Neural crest cell (in vitro differentiated cells): ENCODE measurements around the gene ATG16L1. TPM values are rescaled to one million over a fixed set of nuclear protein-coding genes. Genes with fewer than 3 reads are reported as not detected.

Experiments
- DNase-seq: peaks from one replicate; pipeline ENCODE4 v3.0.0; 2021; ENCODE audit warnings: low read depth, mixed read lengths, low spot score
- H3K27ac Mint-ChIP-seq: one replicate; pipeline ENCODE4 v1.8.0; 2021; ENCODE audit warnings: mild to moderate bottlenecking, mixed read lengths; ENCODE audit not compliant: unreplicated experiment
- H3K27me3 Mint-ChIP-seq: 2 replicates; pipeline ENCODE4 v1.8.0; 2021; ENCODE audit warnings: low read depth, mild to moderate bottlenecking, mixed read lengths
- H3K36me3 Mint-ChIP-seq: 2 replicates; pipeline ENCODE4 v1.8.0; 2021; ENCODE audit warnings: low read depth, mild to moderate bottlenecking, mixed read lengths
- H3K4me1 Mint-ChIP-seq: 2 replicates; pipeline ENCODE4 v1.8.0; 2021; ENCODE audit warnings: mixed read lengths
- H3K4me3 Mint-ChIP-seq: one replicate; pipeline ENCODE4 v1.8.0; 2021; ENCODE audit warnings: mild to moderate bottlenecking, mixed read lengths
- H3K9me3 Mint-ChIP-seq: 2 replicates; pipeline ENCODE4 v1.8.0; 2021; ENCODE audit warnings: mixed read lengths
- CTCF ChIP-seq: fragments of 200-600 bp; sonication (generic); conservative IDR thresholded peaks from 2 replicates; pipeline ENCODE4 v1.5.0; 2021; ENCODE audit warnings: antibody characterized with exemption, mild to moderate bottlenecking
- total RNA-seq: library from RNA; stranded (reverse); gene quantifications from 2 replicates; pipeline ENCODE4 v1.2.1, GENCODE V29; 2021

The ATG16L1 gene
- total RNA-seq, 1 donor from 2014 or later, result 28.2 TPM

GRCh38 chr2:233338046-233338445, 86.6 kb downstream of the ATG16L1 start:
- Mint-ChIP-seq H3K4me3 (no peak overlapping the region), H3K27me3 (peaks cover 62% of the 10 kb centered on the region), H3K36me3 (no peaks in the 10 kb centered on the region), H3K9me3 (peaks cover 3% of the 10 kb centered on the region), H3K27ac (no peak overlapping the region), H3K4me1 (no peaks in the 10 kb centered on the region)
- no peak for TF ChIP-seq CTCF
- DNase-seq, result no peak

GRCh38 chr2:233338812-233339368, 87.4 kb downstream of the ATG16L1 start:
- H3K27me3 Mint-ChIP-seq, result peaks cover 55% of the 10 kb centered on the region
- TF ChIP-seq CTCF, result no peak
- H3K9me3 Mint-ChIP-seq, result peaks cover 3% of the 10 kb centered on the region
- H3K4me3 Mint-ChIP-seq, result no peak overlapping the region
- H3K36me3 Mint-ChIP-seq, result no peaks in the 10 kb centered on the region
- DNase-seq, result no peak
- no peaks in the 10 kb centered on the region for H3K4me1 Mint-ChIP-seq
- H3K27ac Mint-ChIP-seq, result no peak overlapping the region

- Mint-ChIP-seq H3K9me3 (peaks cover 3% of the 10 kb centered on the region), H3K27me3 (peaks cover 50% of the 10 kb centered on the region), H3K36me3 (no peaks in the 10 kb centered on the region), H3K27ac (no peak overlapping the region), H3K4me3 (no peak overlapping the region), H3K4me1 (no peaks in the 10 kb centered on the region)
- no peak for DNase-seq
- no peak for TF ChIP-seq CTCF
These were observed 88.0 kb downstream of the ATG16L1 start for GRCh38 chr2:233339427-233339826.

GRCh38 chr2:233341296-233341695, 89.8 kb downstream of the ATG16L1 start:
- Mint-ChIP-seq H3K9me3 (peaks cover 3% of the 10 kb centered on the region), H3K27me3 (peaks cover 35% of the 10 kb centered on the region), H3K36me3 (no peaks in the 10 kb centered on the region), H3K4me3 (no peak overlapping the region), H3K4me1 (peaks cover 4% of the 10 kb centered on the region), H3K27ac (no peak overlapping the region)
- no peak for TF ChIP-seq CTCF
- DNase-seq, result no peak

GRCh38 chr2:233342301-233342700, 90.8 kb downstream of the ATG16L1 start:
- no peak for TF ChIP-seq CTCF
- H3K36me3 Mint-ChIP-seq, result no peaks in the 10 kb centered on the region
- H3K4me3 Mint-ChIP-seq, result no peak overlapping the region
- H3K4me1 Mint-ChIP-seq, result peaks cover 4% of the 10 kb centered on the region
- no peak for DNase-seq
- no peak overlapping the region for H3K27ac Mint-ChIP-seq
- H3K27me3 Mint-ChIP-seq, result peaks cover 31% of the 10 kb centered on the region
- peaks cover 3% of the 10 kb centered on the region for H3K9me3 Mint-ChIP-seq
